GM18520 (cell line): ENCODE data around the gene OXTR.

ENCODE experiments used
- ATAC-seq: cut with Tn5 transposase; IDR thresholded peaks from one replicate; pipeline ENCODE4 v1.9.1; 2021; ENCODE audit not compliant: unreplicated experiment

OXTR gene

DNA sequence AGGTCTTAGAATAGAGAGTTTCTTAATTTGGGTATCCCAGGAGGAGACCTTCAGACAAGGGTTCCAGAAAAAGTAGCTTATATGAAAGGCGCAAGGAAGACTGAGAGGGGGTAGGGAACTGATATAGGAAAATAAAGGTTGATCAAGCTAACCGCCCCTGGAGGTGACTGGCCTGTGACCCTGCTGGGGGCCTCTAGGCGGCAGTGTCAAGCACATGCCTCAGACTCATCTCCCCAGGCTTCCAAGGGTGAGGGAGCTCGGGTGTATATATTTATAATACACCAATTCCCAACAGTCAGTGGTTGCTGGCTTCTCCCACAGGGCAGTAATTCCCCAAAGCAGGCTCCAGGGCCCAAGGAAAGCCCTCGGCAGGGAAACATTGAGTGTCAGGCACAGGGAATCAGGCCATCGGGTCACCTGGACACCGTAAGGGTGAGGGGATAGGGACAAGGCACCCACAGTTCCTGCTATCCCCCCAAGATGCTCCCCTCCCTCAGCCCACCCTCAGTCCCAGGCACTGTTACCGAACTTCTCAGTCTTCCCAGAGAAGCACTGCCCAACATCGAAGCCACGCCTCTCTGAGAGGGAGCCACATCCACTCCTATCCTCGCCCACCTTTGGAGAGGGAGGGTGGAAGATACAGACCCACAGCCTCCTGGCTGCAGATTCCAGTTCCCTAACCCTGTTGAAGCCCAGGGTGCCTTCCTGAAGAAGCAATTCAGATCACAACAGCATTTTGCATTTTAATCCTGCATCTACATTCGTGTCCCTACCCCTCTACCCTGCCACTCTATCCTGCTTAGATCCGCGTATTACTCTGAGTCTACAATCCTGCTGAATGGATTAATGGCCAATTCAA is 55.3 kb downstream of the OXTR start:
- no peak for ATAC-seq

DNA sequence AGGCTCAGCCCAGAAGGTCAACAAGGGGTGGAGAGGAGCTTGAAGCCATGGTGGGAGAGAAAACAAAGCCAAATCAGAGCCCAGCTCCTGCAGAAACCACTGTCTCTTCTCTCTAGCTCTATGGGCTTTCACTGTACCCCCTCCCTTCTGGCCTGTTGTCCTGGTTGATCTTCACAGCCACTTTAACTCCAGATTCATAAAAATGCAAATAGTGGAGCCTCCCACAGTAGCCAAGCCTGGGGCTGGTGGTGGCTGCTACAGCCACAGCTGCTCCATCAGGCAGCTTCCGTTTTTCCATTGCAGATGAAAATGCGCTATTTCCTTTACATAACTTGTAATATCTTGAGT is 56.5 kb downstream of the OXTR start:
- ATAC-seq: no peak

DNA sequence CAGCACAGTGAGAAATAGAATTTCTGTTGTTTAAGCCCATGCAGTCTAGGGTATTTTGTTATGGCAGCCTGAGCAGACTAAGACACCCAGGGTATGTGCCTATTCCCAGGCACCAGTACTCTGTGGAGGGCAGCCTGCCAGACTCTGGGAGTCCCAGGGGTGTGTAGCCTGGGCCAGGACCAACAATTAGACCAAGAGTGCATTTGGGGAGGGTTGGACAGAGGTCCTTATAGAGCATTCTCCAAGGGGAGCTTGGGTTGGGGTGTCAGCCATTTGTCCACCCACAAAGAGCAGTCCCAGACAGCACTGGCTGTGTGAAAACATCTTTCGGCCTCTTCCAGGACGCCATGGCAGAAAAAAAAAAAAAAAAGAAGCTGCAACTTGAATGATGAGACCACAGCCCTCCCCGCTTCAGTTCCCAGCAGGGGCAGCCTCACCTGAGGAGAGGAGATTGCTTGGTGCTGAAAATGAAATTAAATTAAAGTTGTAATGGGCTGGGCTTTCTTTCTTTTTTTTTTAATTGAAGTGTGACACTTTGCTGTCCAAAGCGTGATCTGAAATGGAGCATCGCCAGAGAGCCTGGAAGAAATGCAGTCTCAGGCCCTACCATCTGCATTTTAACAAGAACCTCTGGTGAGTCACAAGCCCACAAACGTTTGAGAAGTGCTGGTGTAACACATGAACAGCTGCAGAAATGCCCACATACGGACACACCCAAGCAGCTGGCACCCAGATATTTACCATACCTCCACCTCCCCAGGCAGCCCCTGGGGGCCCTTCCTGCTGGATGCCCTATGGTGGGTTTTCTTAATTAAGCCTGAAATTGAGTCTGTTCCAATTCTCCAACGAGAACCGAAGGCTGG is 57.1 kb downstream of the OXTR start:
- no peak for ATAC-seq

- no peak for ATAC-seq
These were observed 59.5 kb downstream of the OXTR start for GRCh38 chr3:8709801-8710507.

DNA sequence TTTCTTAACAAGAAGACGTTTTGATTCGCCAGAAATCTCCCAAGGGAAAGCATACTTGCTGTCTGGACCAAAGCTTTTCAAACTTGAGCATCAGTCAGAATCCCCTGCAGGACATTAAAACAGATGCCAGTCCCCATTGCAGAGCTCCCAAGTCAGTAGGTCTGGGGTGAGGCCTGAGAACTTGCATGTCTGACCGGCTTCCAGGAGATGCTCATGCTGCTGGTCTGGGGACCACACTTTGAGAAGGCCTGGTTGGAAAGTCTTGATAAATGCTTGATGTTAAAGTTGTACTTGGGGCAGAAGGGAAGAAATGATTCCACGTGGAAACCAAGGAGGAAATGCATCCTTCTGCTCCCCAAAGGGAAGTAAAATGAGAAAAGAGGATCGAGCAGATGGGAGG is 60.1 kb downstream of the OXTR start:
- no peak for ATAC-seq

- ATAC-seq: no peak
These were observed 63.8 kb downstream of the OXTR start for GRCh38 chr3:8705575-8705974.

DNA sequence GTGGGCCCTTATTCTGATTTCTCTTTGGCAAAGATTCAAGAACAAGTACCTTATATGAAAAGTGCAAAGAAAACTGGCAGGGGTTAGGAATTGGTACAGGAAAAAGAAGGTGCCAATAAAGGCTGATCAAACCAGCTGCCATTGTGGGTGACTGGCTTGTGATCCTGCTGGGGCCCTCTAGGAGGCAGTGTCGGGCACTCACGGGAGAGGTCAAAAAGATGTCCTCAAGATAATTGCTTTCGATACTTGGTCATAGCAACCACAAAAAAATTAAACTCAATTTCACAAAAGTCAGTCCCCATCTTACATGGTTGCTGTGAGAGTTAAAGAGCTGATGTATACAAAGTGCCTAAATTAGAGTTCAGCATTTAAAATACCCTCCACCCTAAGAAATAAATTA is 66.9 kb downstream of the OXTR start:
- no peak for ATAC-seq
